HG02884 (cell line): ENCODE data around the gene CNTFR.

ENCODE experiments used
- ATAC-seq: cut with Tn5 transposase; IDR thresholded peaks from one replicate; pipeline ENCODE4 v1.9.1; 2021; ENCODE audit warnings: mild to moderate bottlenecking, moderate library complexity; ENCODE audit not compliant: unreplicated experiment

CNTFR gene

GRCh38 chr9:34573599-34574325 is 15.8 kb downstream of the CNTFR start:
- ATAC-seq = no peak

- no peak for ATAC-seq
Measured at GRCh38 chr9:34572628-34573027, 16.9 kb downstream of the CNTFR start.

GRCh38 chr9:34572092-34572491 is 17.4 kb downstream of the CNTFR start:
- no peak for ATAC-seq

GRCh38 chr9:34571481-34571810 is 18.1 kb downstream of the CNTFR start:
- ATAC-seq = no peak

- ATAC-seq = no peak
Measured at GRCh38 chr9:34570809-34571480, 18.6 kb downstream of the CNTFR start.

GRCh38 chr9:34570376-34570775 is 19.1 kb downstream of the CNTFR start:
- ATAC-seq = no peak

GRCh38 chr9:34568774-34569173 is 20.8 kb downstream of the CNTFR start:
- ATAC-seq = no peak

GRCh38 chr9:34568133-34568532 is 21.4 kb downstream of the CNTFR start:
- ATAC-seq = no peak

- ATAC-seq = no peak
Measured at GRCh38 chr9:34566972-34567371, 22.6 kb downstream of the CNTFR start.

- ATAC-seq = no peak
Measured at GRCh38 chr9:34566322-34566721, 23.2 kb downstream of the CNTFR start.

- no peak for ATAC-seq
Measured at GRCh38 chr9:34565856-34566255, 23.7 kb downstream of the CNTFR start.

- no peak for ATAC-seq
Measured at GRCh38 chr9:34564617-34565016, 24.9 kb downstream of the CNTFR start.

- no peak for ATAC-seq
Measured at GRCh38 chr9:34563262-34563661, 26.3 kb downstream of the CNTFR start.

GRCh38 chr9:34562135-34562745 is 27.3 kb downstream of the CNTFR start:
- ATAC-seq = no peak

- no peak for ATAC-seq
Measured at GRCh38 chr9:34560599-34561214, 28.8 kb downstream of the CNTFR start.

GRCh38 chr9:34559624-34560455 is 29.7 kb downstream of the CNTFR start:
- ATAC-seq = no peak

GRCh38 chr9:34558919-34559623 is 30.5 kb downstream of the CNTFR start:
- no peak for ATAC-seq

- no peak for ATAC-seq
Measured at GRCh38 chr9:34558364-34558763, 31.2 kb downstream of the CNTFR start.

GRCh38 chr9:34557426-34558321 is 31.9 kb downstream of the CNTFR start:
- no peak for ATAC-seq
